Measurements from ENCODE around the gene EIF4H.

- TF ChIP-seq POLR2AphosphoS5 (IDR thresholded peaks at IDR 0.05; ENCODE audit: low read depth, low read length): no peak
- TF ChIP-seq POLR2A (IDR thresholded peaks at IDR 0.05; ENCODE audit: low read depth, low read length): no peak
- no peak for TF ChIP-seq TAF1 (IDR thresholded peaks at IDR 0.05; ENCODE audit: low read depth, low read length)
- no peak for TF ChIP-seq SPI1 (IDR thresholded peaks at IDR 0.05; ENCODE audit: low read depth, low read length)
Measured at GRCh38 chr7:74176555-74176954, 2.4 kb downstream of the EIF4H start.
